GM10266 (cell line): ENCODE data around the gene DAZAP2.
"Not testable (repeated sequence)": the region's sequence is repeated elsewhere in the genome, so short reads cannot be mapped to it uniquely, and the experiment has no call there.

Experiments used
- DNase-seq: peaks from one replicate; pipeline ENCODE4 v3.0.0; 2012; ENCODE audit errors: extremely low spot score
- TF ChIP-seq, protein P1 (sequence below): IDR thresholded peaks from 2 replicates; pipeline ENCODE4 v1.5.1; 2012; ENCODE audit warnings: mild to moderate bottlenecking, low read depth; ENCODE audit not compliant: control insufficient read depth, insufficient read depth; ENCODE audit errors: missing control alignments

The DAZAP2 gene

DNA sequence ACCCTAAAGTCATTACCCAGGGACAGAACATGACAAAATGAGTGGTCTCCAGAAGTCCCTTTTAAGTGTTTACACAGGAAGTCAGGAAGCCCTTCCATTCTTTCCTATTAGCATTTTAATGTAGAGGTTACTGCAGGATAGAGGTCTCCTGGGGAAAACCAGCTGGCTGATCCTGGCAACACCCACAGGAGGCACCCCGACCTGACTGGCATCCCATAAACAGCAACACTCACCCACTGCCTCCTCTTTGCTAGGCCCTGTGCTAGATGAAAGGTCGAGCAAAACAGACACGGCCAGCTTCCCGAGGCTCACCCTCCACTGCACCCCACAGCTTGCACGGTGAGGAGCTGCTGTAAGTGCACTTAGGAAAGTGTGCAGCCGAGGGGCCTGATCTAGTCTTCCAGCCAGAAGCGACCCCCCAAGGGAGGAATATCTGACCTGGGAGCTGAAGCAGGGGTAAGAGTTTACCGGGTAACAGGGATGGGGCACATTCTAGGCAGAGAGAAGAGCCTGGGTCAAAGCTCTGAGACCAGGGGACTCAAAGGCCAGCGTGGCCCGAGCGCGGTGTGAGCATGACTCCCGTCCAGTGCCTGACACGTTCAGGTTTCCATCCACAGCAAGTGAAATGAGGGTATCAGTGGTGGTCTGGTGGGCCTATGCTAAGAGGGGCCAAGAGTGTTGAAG lies 9.0 kb downstream of the DAZAP2 start:
- DNase-seq: no peak
- TF ChIP-seq, protein P1, sequence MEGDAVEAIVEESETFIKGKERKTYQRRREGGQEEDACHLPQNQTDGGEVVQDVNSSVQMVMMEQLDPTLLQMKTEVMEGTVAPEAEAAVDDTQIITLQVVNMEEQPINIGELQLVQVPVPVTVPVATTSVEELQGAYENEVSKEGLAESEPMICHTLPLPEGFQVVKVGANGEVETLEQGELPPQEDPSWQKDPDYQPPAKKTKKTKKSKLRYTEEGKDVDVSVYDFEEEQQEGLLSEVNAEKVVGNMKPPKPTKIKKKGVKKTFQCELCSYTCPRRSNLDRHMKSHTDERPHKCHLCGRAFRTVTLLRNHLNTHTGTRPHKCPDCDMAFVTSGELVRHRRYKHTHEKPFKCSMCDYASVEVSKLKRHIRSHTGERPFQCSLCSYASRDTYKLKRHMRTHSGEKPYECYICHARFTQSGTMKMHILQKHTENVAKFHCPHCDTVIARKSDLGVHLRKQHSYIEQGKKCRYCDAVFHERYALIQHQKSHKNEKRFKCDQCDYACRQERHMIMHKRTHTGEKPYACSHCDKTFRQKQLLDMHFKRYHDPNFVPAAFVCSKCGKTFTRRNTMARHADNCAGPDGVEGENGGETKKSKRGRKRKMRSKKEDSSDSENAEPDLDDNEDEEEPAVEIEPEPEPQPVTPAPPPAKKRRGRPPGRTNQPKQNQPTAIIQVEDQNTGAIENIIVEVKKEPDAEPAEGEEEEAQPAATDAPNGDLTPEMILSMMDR: no peak

- DNase-seq: no peak
- TF ChIP-seq, protein P1: no peak
Observed at GRCh38 chr12:51253276-51253675, 14.7 kb downstream of the DAZAP2 start.

DNA sequence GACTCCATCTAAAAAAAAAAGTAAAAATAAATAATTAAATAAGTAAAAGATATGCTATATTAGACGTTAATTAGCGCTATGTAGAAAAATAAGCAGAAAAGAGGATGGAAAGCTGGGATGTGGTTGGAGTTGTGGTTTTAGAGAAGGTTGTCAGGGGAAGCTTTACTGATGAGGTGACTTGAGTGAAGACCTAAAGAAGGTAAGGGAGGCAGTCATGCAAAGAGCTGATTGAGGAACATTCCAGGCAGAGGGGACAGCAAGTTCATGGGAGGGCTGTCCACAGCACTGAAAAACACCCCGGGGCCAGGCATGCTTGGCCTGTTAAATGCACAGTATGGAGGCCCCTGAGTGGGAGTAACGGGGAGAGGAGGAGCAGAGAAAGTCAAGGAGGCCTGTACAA lies 15.9 kb downstream of the DAZAP2 start:
- TF ChIP-seq, protein P1: no peak

DNA sequence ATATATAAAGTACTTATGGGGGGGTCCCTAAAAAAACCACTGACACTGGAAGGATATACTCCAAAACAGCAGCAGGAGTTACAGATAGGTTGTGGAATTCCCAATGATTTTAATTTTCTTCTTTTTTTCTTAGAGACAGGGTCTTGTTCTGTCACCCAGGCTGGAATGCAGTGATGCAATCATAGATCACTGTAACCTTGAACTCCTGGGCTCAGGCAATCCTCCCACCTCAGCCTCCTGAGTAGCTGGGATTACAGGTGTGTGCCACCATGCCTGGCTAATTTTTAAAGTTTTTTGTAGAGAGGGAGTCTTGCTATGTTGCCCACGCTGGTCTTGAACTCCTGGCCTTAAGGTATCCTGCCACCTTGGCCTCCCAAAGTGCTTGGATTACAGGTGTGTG lies 21.0 kb downstream of the DAZAP2 start:
- not testable (repeated sequence) for DNase-seq

More for the DNA sequence above, 15.9 kb downstream of the DAZAP2 start:
- no peak for DNase-seq

GRCh38 chr12:51262758-51263177 lies 24.1 kb downstream of the DAZAP2 start:
- DNase-seq: no peak
- TF ChIP-seq, protein P1: no peak

DNA sequence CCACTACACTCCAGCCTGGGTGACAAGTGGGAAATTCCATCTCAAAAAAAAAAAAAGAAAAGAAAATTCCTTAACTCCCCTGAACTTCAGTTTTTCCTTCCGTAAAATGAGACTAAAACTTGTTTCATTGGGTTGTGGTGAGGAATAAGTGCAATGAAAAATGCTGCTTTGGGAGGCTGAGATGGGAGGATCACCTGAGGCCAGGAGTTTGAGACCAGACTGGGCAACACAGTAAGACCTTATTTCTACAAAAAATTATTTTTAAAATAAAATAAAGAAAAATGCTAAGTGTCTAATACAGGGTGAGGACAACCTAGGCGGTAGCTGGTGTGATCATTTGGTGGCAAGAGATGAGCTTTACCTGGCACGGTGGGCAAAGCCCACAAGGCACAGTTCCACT lies 24.7 kb downstream of the DAZAP2 start:
- TF ChIP-seq, protein P1: no peak

DNA sequence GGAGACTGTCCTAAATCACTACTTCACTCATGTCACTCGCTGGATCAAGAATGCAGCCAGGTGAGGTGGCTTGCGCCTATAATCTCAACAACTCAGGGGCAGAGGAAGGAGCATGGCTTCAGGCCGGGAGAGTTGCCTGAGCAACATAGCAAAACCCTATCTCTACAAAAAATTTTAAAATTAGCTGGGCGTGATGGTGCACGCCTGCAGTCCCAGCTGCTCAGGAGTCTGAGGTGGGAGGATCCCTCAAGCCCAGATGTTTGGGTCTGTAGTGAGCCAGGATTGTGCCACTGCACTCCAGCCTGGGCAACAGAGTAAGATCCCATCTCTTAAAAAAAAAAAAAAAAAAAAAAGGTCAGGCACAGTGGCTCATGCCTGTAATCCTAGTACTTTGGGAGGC lies 25.7 kb downstream of the DAZAP2 start:
- DNase-seq: no peak

More for the DNA sequence above, 24.7 kb downstream of the DAZAP2 start:
- DNase-seq: no peak

More for the DNA sequence above, 25.7 kb downstream of the DAZAP2 start:
- TF ChIP-seq, protein P1: no peak
